Measurements from ENCODE around the gene KCNA10.

DNA sequence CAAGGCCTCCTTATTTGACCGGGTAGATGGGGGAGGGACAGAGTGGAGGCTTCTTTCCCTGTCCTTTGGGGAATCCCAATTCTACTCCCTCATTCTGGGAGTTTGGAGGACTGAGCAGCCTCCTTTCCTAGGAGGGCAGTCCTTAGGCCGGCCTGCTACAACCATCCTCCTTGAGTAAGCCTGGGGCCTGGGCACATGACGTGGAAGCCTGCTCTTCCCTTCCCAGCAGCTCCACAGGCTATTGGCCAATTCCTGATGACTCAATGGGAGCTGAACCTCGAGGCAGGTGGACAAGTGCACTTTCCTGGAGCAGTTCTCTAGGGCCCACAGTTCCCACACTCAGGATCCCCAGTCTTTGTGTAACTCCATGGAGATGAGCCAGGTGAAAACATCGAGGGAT lies 3.1 kb downstream of the KCNA10 start:
- no peak for TF ChIP-seq CTCF (IDR thresholded peaks at IDR 0.05; ENCODE audit: low read depth, low read length, poor library complexity, severe bottlenecking)
- no peak for TF ChIP-seq EZH2phosphoT487 (IDR thresholded peaks at IDR 0.05; ENCODE audit: borderline replicate concordance, low read length)

All from DOHH2 (cell line).